HG03342 (cell line): Measurements from ENCODE around the gene DYNLT1.
"Not testable (repeated sequence)": the region's sequence is repeated elsewhere in the genome, so short reads cannot be mapped to it uniquely, and the experiment has no call there.

Experiments used
- ATAC-seq: cut with Tn5 transposase; IDR thresholded peaks from one replicate; pipeline ENCODE4 v1.9.1; 2021; ENCODE audit warnings: mild to moderate bottlenecking, moderate library complexity; ENCODE audit not compliant: unreplicated experiment

The DYNLT1 gene

GRCh38 chr6:158624684-158625682, 19.6 kb downstream of the DYNLT1 start:
- no peak for ATAC-seq

GRCh38 chr6:158622545-158623190, 21.9 kb downstream of the DYNLT1 start:
- no peak for ATAC-seq

- ATAC-seq, result no peak
Observed at GRCh38 chr6:158621694-158622544, 22.6 kb downstream of the DYNLT1 start.

- no peak for ATAC-seq
Observed at GRCh38 chr6:158620963-158621693, 23.4 kb downstream of the DYNLT1 start.

- no peak for ATAC-seq
Observed at GRCh38 chr6:158619922-158620801, 24.4 kb downstream of the DYNLT1 start.

GRCh38 chr6:158618289-158618688, 26.3 kb downstream of the DYNLT1 start:
- ATAC-seq, result not testable (repeated sequence)

- ATAC-seq, result not testable (repeated sequence)
Observed at GRCh38 chr6:158614606-158615005, 29.9 kb downstream of the DYNLT1 start.

GRCh38 chr6:158611541-158612370, 32.8 kb downstream of the DYNLT1 start:
- ATAC-seq, result no peak

- ATAC-seq, result no peak
Observed at GRCh38 chr6:158611039-158611438, 33.5 kb downstream of the DYNLT1 start.

GRCh38 chr6:158610319-158610968, 34.1 kb downstream of the DYNLT1 start:
- ATAC-seq, result no peak

- no peak for ATAC-seq
Observed at GRCh38 chr6:158609455-158610155, 34.9 kb downstream of the DYNLT1 start.

- ATAC-seq, result no peak
Observed at GRCh38 chr6:158608221-158608620, 36.3 kb downstream of the DYNLT1 start.

GRCh38 chr6:158607411-158608170, 37.0 kb downstream of the DYNLT1 start:
- ATAC-seq, result no peak

- no peak for ATAC-seq
Observed at GRCh38 chr6:158606935-158607334, 37.6 kb downstream of the DYNLT1 start.

- not testable (repeated sequence) for ATAC-seq
Observed at GRCh38 chr6:158606011-158606410, 38.5 kb downstream of the DYNLT1 start.

- no peak for ATAC-seq
Observed at GRCh38 chr6:158605266-158605878, 39.2 kb downstream of the DYNLT1 start.
